Hypothalamus (tissue), 51 donors: ENCODE measurements around the gene HMG20B.
A peak's percentile ranks its signal among the peaks of the same experiment; 100 is the strongest.

Experiments used
- DNase-seq, 51 donors: peaks; one replicate each; lab custom pipeline; 2025; lab: John Stamatoyannopoulos, UW

HMG20B gene

DNA sequence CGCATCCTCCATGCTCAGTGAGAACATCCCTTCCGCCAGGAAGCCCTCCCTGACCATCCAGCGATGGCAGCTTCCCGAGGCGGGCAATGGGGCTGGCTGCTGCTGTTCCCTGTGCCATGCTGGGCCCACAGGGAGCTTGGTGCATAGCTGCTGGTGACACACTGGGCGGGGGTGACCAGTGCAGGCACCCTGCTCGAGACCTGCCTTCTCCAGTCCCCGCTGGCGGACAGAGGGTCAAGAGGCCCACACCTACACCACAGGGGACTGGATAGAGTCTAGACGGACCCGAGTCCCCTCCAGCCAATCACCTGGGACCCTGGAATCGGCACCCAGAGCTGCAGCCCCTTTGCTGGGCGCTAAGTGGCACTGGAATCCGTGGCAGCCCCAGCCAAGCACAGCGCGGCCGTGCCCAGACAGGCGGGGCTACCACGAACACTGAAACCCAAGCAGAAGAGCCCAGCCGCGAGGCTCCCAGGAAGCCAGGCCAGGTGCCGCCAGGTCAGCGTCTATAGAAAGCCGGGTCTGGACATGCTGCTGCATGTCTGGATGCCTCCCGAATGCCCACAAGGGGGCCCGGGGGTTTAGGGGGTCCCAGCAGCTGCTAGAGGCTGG lies 42.9 kb downstream of the HMG20B start:
- no peak for DNase-seq

GRCh38 chr19:3617463-3617862 lies 44.7 kb downstream of the HMG20B start:
- no peak for DNase-seq

DNA sequence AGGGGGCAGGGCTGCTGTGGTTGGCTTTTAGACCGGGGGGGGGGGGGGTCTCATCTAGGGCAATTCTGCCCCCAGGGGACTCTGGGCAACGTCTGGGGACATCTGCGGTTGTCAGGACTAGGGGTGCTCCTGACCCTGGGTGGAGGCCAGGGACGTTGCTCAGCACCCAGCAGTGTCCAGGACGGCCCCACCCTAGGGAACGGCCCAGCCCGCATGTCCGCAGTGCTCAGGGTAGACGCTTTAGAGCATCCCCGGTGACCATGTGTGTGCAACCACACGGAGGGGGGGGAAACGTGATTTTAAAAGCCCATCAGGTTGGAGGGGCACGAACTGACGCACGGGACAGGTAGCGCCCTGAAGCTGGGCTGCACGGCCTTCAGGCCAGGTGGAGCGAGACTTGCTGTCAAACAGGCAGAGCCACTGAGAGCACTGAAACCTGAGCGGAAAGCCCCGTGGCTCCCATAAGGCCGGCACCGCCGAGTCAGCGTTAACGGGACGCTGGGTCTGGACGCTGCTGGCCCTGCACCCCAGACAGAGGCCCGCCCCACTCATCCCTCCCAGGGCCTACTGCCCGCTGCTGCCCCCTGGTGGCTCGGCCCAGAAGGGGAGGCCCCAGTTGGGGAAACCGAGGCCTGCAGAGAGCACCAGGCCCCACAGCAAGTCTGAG lies 45.5 kb downstream of the HMG20B start:
- DNase-seq: peak in 38 of 51 donors; percentile 2 to 71 (median 24)

- DNase-seq: no peak
These were observed 46.3 kb downstream of the HMG20B start for GRCh38 chr19:3618811-3619630.

- no peak for DNase-seq
These were observed 46.9 kb downstream of the HMG20B start for GRCh38 chr19:3619631-3620012.

DNA sequence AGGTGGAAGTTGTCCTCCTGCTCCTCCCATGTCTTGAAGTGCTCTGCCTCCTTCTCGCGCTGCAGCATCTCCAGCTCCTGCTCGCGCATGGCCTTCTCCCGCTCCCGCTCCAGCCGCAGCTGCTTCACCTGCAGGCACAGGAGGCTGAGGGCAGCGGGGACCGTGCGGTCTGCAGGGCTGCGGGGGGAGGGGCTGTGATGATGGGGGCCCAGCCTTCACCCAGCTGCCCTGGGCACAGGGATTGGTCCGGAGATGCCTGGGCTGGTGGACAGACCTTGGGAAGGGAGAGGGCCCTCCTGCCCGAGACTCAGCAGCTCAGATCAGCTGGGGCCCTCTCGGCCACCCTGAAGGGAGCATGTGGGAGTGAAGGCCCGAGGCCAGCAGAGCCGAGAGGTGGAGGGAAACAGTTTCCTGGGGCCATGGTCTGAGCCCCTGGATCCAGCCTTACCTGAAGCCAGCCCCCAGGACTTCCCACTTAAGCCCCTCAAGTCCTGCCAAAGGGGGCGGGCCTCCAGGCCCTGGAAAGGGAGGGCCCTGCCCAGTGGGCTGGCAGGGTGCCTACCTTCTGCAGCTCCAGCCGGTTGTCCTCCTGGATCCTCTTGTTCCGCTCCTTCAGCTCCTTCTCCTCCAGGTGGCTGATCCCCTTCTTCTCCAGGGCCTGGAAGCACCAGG lies 47.5 kb downstream of the HMG20B start:
- DNase-seq: no peak

DNA sequence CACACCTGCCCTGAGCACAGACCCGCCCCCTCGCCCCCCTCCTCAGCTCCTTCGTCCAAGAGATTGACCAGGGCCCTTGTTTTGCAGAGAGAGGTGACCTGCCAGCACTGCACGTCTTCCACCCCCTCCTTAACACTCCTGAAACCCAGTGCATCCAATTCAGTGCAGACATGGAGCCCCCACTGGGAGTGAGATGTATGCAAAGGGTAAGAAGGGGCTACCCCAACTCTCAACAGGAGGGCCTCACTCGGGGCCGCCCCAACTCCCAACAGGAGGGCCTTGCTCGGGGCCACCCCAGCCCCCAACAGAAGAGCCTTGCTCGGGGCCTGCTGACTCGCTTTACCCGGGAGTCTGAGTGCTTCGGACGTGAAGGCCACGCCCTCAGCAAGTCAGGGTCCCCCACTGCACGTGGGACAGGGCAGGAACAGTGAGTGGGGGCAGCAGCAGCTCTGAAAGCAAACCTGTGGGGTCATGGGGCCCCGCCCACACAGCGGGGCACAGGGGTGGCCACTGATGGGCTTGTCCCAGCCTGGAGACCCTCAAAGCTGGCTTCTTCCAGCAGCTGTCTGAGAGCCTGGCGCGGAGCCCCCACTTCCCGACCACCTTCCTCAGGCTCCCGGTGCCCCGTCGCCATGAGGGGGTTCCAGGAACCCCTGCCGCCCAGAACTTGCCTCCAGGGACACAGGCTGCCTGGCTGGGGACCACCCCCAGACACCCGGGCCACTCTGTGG lies 48.2 kb downstream of the HMG20B start:
- no peak for DNase-seq

DNA sequence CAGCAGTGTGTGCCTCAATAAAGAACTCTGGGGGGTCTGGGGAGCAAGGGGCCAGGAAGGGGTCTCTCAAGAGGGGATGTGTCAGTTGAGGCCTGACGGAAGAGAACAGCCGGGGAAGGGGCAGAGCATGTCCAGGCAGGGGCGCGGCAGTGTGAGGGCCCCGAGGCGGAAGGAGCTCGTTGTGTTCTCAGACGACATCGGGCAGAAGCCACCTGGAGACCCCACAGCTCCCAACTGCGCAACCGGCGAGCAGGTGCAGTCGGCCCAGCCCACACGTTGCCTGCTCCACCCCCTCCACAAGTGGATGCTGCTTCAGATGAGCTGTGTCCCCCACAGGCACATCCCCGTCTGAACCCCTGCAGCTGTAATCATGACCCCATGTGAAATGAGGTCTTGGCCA lies 48.9 kb downstream of the HMG20B start:
- no peak for DNase-seq

GRCh38 chr19:3622224-3622623 lies 49.5 kb downstream of the HMG20B start:
- DNase-seq: no peak

- no peak for DNase-seq
These were observed 51.0 kb downstream of the HMG20B start for GRCh38 chr19:3623716-3624115.

DNA sequence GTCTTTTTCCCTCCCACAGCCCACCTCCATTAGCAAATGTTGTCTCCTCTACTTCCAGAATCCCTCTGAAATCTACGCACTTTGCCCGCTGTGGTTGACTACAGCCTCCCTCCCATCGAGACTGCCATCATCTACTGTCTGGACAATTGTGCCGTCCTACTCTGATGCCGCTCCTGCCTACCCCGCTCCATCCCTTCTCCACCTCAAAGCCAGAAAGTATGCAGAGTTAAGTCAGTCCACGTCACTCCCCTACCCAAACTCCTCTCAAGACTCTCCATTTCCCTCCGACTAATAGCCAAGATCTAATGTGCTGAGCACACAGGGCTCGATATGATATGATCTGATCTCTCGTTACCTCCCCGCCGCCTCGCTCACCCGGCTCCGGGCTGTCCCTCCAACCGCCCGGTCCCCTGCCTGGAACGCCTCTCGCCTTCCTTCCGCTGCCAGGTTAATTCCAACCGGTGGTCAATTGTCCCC lies 53.3 kb downstream of the HMG20B start:
- no peak for DNase-seq

DNA sequence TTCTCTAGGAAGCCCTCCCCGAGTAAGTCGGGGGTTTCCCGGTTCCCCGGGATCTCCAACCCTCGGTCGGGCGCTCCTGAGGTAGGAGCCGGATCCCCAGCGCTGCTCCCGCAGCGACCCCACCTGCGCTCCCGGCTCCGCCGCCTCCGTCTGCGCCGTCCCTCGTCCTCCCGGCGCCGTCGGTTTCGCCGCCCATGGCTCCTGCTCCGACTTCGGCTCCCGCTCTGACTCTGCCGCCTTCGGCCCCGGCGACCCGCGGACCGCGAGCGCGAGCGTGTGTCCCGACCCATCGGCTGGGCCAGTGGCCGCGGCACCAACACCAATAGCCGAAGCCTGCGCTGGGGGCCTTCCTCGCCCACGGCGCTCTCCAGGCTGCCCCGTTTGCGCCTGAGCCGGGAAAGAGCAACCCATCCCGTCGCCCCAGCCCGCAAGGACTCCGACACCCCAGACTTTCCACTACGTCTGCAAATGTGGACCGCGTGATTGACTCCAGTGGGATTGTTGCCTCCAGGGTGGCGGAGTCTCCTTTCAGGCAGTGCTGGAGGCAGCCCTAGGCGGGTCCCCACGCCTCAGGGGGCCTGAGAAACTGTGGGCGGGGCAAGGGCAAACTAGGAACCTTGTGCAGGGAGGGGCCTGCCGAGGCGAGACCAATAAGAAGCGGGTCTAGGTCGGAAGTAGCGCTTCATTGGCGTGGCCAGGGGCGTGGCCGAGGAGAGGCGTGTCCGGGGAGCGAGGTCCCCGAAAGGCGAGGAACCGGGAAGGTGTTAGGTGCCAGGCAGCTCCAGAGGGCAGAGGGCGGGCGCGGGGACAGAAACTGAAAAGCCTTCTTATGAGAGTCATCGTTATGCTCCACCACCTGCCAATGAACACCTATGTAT lies 54.0 kb downstream of the HMG20B start, which contains the start of gene CACTIN:
CACTIN (minus strand) TSS at position 318 of the 878 bp plus-strand sequence; CDS start at position 290, 28 bp downstream.
- DNase-seq: peak; percentile 81 to 99 (median 96)

DNA sequence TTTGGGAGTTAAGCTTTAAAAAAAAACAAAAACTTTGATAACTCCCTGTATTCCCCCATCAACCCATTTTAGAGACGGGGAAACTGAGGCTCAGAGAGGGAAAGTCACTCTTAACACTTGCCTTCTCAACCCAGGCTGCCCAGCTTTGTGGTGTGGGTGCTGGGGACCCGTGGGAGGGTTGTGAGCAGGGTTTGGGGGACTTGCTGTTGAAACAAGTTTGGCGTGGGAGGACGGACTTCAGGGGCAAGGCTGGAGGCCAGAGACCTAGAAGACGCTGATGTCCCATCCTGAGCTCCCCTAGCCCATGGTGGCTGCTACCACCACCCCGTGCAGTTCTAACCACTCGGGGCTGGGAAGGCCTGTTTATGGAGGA lies 54.6 kb downstream of the HMG20B start:
- no peak for DNase-seq
